HepG2 (cell line): ENCODE measurements around the gene SLC1A3. TPM values are rescaled to one million over a fixed set of nuclear protein-coding genes. Genes with fewer than 3 reads are reported as not detected.

ENCODE experiments used
- ATAC-seq: fragments of 200-7000 bp; cut with Tn5 transposase; 3 replicates; pipeline ENCODE4 v1.9.1; 2020; ENCODE audit warnings: mild to moderate bottlenecking, moderate library complexity
- BruUV-seq: library from RNA; stranded (reverse); fragments of 400-500 nt; replicated peaks from 2 replicates; lab custom pipeline; 2021; lab: Mats Ljungman, UMichigan
- CTCF ChIA-PET: fragments of 300-600 bp; formaldehyde crosslinking; extraction: SDS; loops from one replicate; lab custom pipeline; 2021; ENCODE audit warnings: low total read pairs, inconsistent platforms, low intra/inter-chr PET ratio; lab: Yijun Ruan, JAX
- POLR2A ChIA-PET: fragments of 350-600 bp; sonication (Branson Sonifier 250); formaldehyde crosslinking; loops from one replicate; lab custom pipeline; 2020; ENCODE audit warnings: antibody characterized with exemption, inconsistent platforms; lab: Yijun Ruan, JAX
- DNase-seq: peaks from one replicate; pipeline ENCODE4 v3.0.0-alpha.2; 2015; ENCODE audit warnings: low spot score
- FAIRE-seq: peaks from 3 replicates; lab custom pipeline; 2011; peaks lifted over from hg19 to GRCh38; lab: Jason Lieb, UNC
- H2AFZ ChIP-seq: one replicate; pipeline ENCODE4 v1.6.1; 2011; ENCODE audit warnings: low read length, inconsistent platforms
- H3K27ac ChIP-seq: fragments of 300-600 bp; 3 replicates; pipeline ENCODE4 v1.8.0; 2011; ENCODE audit warnings: mixed run types, mild to moderate bottlenecking, mixed read lengths, low read length, inconsistent platforms; ENCODE audit not compliant: insufficient read depth; ENCODE audit errors: extremely low read length
- H3K27me3 ChIP-seq, 2 experiments: fragments of 200-600 bp in 1 of 2; 2 replicates in 1 of 2; 3 replicates in 1 of 2; pipeline versions ENCODE4 v1.6.0 to v1.8.0; 2011; ENCODE audit warnings: low read length in 2 of 2, mild to moderate bottlenecking in 2 of 2, moderate library complexity in 2 of 2, inconsistent platforms in 1 of 2; ENCODE audit not compliant: insufficient read depth in 2 of 2, control insufficient read depth in 1 of 2
- H3K36me3 ChIP-seq, 2 experiments: fragments of 200-600 bp in 1 of 2; replicated peaks in 1 of 2; 2 replicates in 1 of 2; 3 replicates in 1 of 2; pipeline versions ENCODE4 v1.5.1 to v1.8.0; 2011; ENCODE audit warnings: low read length in 2 of 2, inconsistent platforms in 1 of 2; ENCODE audit not compliant: insufficient read depth in 2 of 2, control insufficient read depth in 1 of 2
- H3K4me1 ChIP-seq: 2 replicates; pipeline ENCODE4 v1.5.1; 2012; ENCODE audit warnings: low read length, inconsistent platforms; ENCODE audit not compliant: insufficient read depth
- H3K4me2 ChIP-seq: 2 replicates; pipeline ENCODE4 v1.6.0; 2011; ENCODE audit warnings: low read depth, low read length, inconsistent platforms
- H3K4me3 ChIP-seq, 3 experiments: fragments of 200-600 bp in 1 of 3; sonication (generic), shearing (Covaris generic) in 1 of 3; replicated peaks in 1 of 3; 2 replicates each; pipeline ENCODE4 v1.5.1; 2011 to 2016; ENCODE audit warnings: low read length in 3 of 3, inconsistent platforms in 2 of 3, low read depth in 2 of 3, mild to moderate bottlenecking in 2 of 3, control low read depth in 1 of 3, mixed read lengths in 1 of 3; ENCODE audit not compliant: insufficient read depth in 1 of 3
- H3K79me2 ChIP-seq: one replicate; pipeline ENCODE4 v1.6.1; 2011; ENCODE audit warnings: low read length, inconsistent platforms; ENCODE audit not compliant: insufficient read depth
- H3K9ac ChIP-seq: 2 replicates; pipeline ENCODE4 v1.6.0; 2011; ENCODE audit warnings: mild to moderate bottlenecking, low read depth, low read length, inconsistent platforms; ENCODE audit not compliant: insufficient read depth
- H3K9me3 ChIP-seq: 2 replicates; pipeline ENCODE4 v1.5.1; 2012; ENCODE audit warnings: mild to moderate bottlenecking, low read length
- H4K20me1 ChIP-seq: 2 replicates; pipeline ENCODE4 v1.6.0; 2011; ENCODE audit warnings: inconsistent platforms, mild to moderate bottlenecking, low read length, moderate library complexity; ENCODE audit not compliant: insufficient read depth
- ARNT ChIP-seq: fragments of 450-650 bp; IDR thresholded peaks from 2 replicates; pipeline ENCODE4 v1.6.1; 2017
- ARNT2 ChIP-seq: sonication (generic); formaldehyde crosslinking; IDR thresholded peaks from 2 replicates; pipeline ENCODE4 v1.8.0; 2022; ENCODE audit warnings: mild to moderate bottlenecking, low read depth, missing genetic modification reagents, moderate library complexity
- ETV5 ChIP-seq: IDR thresholded peaks from 2 replicates; pipeline ENCODE4 v1.6.1; 2018; ENCODE audit warnings: missing biosample characterization, missing genetic modification reagents, inconsistent platforms, borderline replicate concordance
- HMGA1 ChIP-seq: sonication (generic); formaldehyde crosslinking; conservative IDR thresholded peaks from 2 replicates; pipeline ENCODE4 v1.4.0; 2020; ENCODE audit warnings: missing genetic modification reagents
- MBNL3 ChIP-seq: fragments of 250-450 bp; sonication (Bioruptor Pico); conservative IDR thresholded peaks from 2 replicates; pipeline ENCODE4 v1.8.0; 2022; ENCODE audit warnings: mild to moderate bottlenecking, inconsistent platforms
- SMAD3 ChIP-seq: sonication (generic); formaldehyde crosslinking; IDR thresholded peaks from 2 replicates; pipeline ENCODE4 v1.4.0; 2020; ENCODE audit warnings: missing genetic modification reagents
- SOX13 ChIP-seq, 3 experiments: fragments of 450-650 bp in 1 of 3; sonication (generic) in 1 of 3; formaldehyde crosslinking in 1 of 3; IDR thresholded peaks in 2 of 3; conservative IDR thresholded peaks in 1 of 3; 2 replicates each; pipeline versions ENCODE4 v1.5.0 to v1.6.1; 2016 to 2020; ENCODE audit warnings: antibody characterized with exemption in 1 of 3, mild to moderate bottlenecking in 1 of 3, missing compliant biosample characterization in 1 of 3, missing genetic modification reagents in 1 of 3, moderate library complexity in 1 of 3
- ZBTB8A ChIP-seq: sonication (generic); formaldehyde crosslinking; IDR thresholded peaks from 2 replicates; pipeline ENCODE4 v1.4.0; 2020; ENCODE audit warnings: mild to moderate bottlenecking, low read depth, missing genetic modification reagents, borderline replicate concordance
- ZNF564 ChIP-seq: sonication (generic); formaldehyde crosslinking; IDR thresholded peaks from 2 replicates; pipeline ENCODE4 v1.8.1; 2023; ENCODE audit warnings: mild to moderate bottlenecking, missing genetic modification reagents
- ZNF670 ChIP-seq: sonication (generic); formaldehyde crosslinking; IDR thresholded peaks from 2 replicates; pipeline ENCODE4 v1.8.0; 2022; ENCODE audit warnings: mild to moderate bottlenecking, missing genetic modification reagents, borderline replicate concordance
- ZNF724P ChIP-seq: sonication (generic); formaldehyde crosslinking; IDR thresholded peaks from 2 replicates; pipeline ENCODE4 v1.8.0; 2022; ENCODE audit warnings: missing genetic modification reagents, borderline replicate concordance
- ZNF788 ChIP-seq: sonication (generic); formaldehyde crosslinking; IDR thresholded peaks from 2 replicates; pipeline ENCODE4 v1.5.0; 2020; ENCODE audit warnings: mild to moderate bottlenecking, missing genetic modification reagents, borderline replicate concordance
- WGBS: methylation state at CpG from one replicate; pipeline ENCODE4 v1.1.6; 2017; ENCODE audit warnings: low lambda C conversion rate; 5-methylcytosine and 5-hydroxymethylcytosine counted together
- in situ Hi-C: cut with HindIII; loops from 2 replicates; pipeline ENCODE4 v1.10.0; 2017; ENCODE audit warnings: low pct_unique_long_range_greater_than_20kb; ENCODE audit not compliant: extremely low pct_ligation_motif_present
- intact Hi-C: fragments of 100-400 bp; cut with micrococcal nuclease; formaldehyde crosslinking; loops from one replicate; pipeline ENCODE4 v1.10.0; 2022; ENCODE audit not compliant: unreplicated experiment
- polyA plus RNA-seq, 8 experiments: library from polyadenylated mRNA; depleted of rRNA in 3 of 8; stranded (reverse) in 7 of 8; unstranded in 1 of 8; fragments of >200 nt; fragmentation: Illumina TruSeq in 4 of 8; extraction: Trizol in 4 of 8; gene quantifications; 2 replicates each; pipeline versions ENCODE4 v1.2.1 to v1.2.3, GENCODE V29; 2011 to 2016; ENCODE audit warnings: low read depth in 4 of 8, missing spikeins in 1 of 8, mixed read lengths in 1 of 8; ENCODE audit not compliant: insufficient read depth in 1 of 8
- total RNA-seq, 5 experiments: library from RNA; depleted of rRNA; stranded (reverse); fragments of >200 nt; fragmentation: Illumina TruSeq; extraction: Trizol; gene quantifications; 2 replicates each; pipeline ENCODE4 v1.2.3, GENCODE V29; 2016; ENCODE audit warnings: low read depth in 1 of 5
- TF ChIP-seq, protein P1 (sequence below): sonication (generic); formaldehyde crosslinking; IDR thresholded peaks from 2 replicates; pipeline ENCODE4 v1.8.1; 2023; ENCODE audit warnings: mild to moderate bottlenecking, inconsistent platforms, moderate library complexity, missing genetic modification reagents, borderline replicate concordance
- TF ChIP-seq, protein P2 (sequence below): sonication (generic); formaldehyde crosslinking; IDR thresholded peaks from 2 replicates; pipeline ENCODE4 v1.8.0; 2022; ENCODE audit warnings: mild to moderate bottlenecking, missing genetic modification reagents, moderate library complexity
- TF ChIP-seq, protein P3 (sequence below): sonication (generic); formaldehyde crosslinking; IDR thresholded peaks from 2 replicates; pipeline ENCODE4 v1.5.0; 2020; ENCODE audit warnings: mild to moderate bottlenecking, missing genetic modification reagents, borderline replicate concordance
- TF ChIP-seq, protein P4 (sequence below): sonication (generic); formaldehyde crosslinking; IDR thresholded peaks from 2 replicates; pipeline ENCODE4 v1.8.0; 2022; ENCODE audit warnings: low read depth, missing genetic modification reagents

The SLC1A3 gene
- total and polyA plus RNA-seq, 2 of the 13 experiments (the other 11 are each of a cell fraction or from before 2014, with no cell fraction given) = 0.09 TPM; not detected in 1

DNA sequence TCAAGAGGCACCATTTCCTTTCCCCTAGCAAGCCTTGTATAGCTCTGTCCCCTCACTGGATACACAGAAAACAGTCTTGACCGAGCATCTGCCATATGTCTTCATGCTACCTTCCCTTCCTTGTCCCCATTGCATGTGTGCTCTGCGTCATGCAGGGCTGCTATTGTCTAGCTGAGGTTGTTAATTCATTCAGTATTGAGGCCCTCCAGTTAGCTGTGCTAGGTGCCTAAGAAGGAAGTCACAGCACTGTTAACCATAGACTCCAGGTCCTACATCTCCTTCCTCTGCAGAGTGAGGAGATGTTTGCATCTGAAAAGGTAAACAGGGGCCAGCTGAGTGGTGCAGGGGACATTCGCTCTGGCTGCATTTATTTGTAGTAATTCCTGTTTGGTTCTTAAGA, 48.2 kb downstream of the SLC1A3 start:
- TF ChIP-seq SMAD3 (CRISPR knock-in tag) (no peak), SOX13 (IDR thresholded peaks at IDR 0.05) (no peak), SOX13 (CRISPR knock-in tag; conservative IDR thresholded peaks at IDR 0.05 in 1 of 2, IDR thresholded peaks at IDR 0.05 in 1 of 2) (no peak), ZNF724P (CRISPR knock-in tag) (no peak), HMGA1 (CRISPR knock-in tag) (no peak), ARNT (no peak), ARNT2 (no peak), ZNF564 (CRISPR knock-in tag) (no peak), ZNF788 (CRISPR knock-in tag) (no peak), ETV5 (CRISPR knock-in tag) (no peak), MBNL3 (CRISPR knock-in tag) (no peak), ZNF670 (CRISPR knock-in tag) (no peak), ZBTB8A (CRISPR knock-in tag) (no peak)
- TF ChIP-seq, protein P1, sequence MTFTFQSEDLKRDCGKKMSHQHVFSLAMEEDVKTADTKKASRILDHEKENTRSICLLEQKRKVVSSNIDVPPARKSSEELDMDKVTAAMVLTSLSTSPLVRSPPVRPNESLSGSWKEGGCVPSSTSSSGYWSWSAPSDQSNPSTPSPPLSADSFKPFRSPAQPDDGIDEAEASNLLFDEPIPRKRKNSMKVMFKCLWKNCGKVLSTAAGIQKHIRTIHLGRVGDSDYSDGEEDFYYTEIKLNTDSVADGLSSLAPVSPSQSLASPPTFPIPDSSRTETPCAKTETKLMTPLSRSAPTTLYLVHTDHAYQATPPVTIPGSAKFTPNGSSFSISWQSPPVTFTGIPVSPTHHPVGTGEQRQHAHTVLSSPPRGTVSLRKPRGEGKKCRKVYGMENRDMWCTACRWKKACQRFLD (CRISPR knock-in tag) = no peak
- TF ChIP-seq, protein P2, sequence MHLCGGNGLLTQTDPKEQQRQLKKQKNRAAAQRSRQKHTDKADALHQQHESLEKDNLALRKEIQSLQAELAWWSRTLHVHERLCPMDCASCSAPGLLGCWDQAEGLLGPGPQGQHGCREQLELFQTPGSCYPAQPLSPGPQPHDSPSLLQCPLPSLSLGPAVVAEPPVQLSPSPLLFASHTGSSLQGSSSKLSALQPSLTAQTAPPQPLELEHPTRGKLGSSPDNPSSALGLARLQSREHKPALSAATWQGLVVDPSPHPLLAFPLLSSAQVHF = no peak
- TF ChIP-seq, protein P3, sequence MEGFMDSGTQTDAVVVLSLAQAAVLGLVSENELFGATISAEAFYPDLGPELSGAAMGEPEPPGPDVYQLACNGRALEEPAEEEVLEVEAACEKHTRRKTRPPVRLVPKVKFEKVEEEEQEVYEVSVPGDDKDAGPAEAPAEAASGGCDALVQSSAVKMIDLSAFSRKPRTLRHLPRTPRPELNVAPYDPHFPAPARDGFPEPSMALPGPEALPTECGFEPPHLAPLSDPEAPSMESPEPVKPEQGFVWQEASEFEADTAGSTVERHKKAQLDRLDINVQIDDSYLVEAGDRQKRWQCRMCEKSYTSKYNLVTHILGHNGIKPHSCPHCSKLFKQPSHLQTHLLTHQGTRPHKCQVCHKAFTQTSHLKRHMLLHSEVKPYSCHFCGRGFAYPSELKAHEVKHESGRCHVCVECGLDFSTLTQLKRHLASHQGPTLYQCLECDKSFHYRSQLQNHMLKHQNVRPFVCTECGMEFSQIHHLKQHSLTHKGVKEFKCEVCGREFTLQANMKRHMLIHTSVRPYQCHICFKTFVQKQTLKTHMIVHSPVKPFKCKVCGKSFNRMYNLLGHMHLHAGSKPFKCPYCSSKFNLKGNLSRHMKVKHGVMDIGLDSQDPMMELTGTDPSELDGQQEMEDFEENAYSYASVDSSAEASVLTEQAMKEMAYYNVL (CRISPR knock-in tag) = no peak
- TF ChIP-seq, protein P4, sequence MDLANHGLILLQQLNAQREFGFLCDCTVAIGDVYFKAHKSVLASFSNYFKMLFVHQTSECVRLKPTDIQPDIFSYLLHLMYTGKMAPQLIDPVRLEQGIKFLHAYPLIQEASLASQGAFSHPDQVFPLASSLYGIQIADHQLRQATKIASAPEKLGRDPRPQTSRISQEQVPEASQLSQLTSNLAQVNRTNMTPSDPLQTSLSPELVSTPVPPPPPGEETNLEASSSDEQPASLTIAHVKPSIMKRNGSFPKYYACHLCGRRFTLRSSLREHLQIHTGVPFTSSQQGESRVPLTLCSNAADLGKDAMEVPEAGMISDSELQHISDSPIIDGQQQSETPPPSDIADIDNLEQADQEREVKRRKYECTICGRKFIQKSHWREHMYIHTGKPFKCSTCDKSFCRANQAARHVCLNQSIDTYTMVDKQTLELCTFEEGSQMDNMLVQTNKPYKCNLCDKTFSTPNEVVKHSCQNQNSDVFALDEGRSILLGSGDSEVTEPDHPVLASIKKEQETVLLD (CRISPR knock-in tag) = no peak
- no peaks in the 10 kb centered on the region for H3K4me1 ChIP-seq
- H3K9me3 ChIP-seq = no peaks in the 10 kb centered on the region
- no TSS peak for BruUV-seq
- no peaks in the 10 kb centered on the region for H3K36me3 ChIP-seq
- no peak overlapping the region for H3K9ac ChIP-seq
- H4K20me1 ChIP-seq = no peaks in the 10 kb centered on the region
- no peak for FAIRE-seq
- H3K27ac ChIP-seq = no peak overlapping the region
- ChIA-PET POLR2A (no interaction called here), CTCF (no interaction called here)
- ATAC-seq = no peak
- H3K27me3 ChIP-seq = no peaks in the 10 kb centered on the region; a peak in 1 of 5 replicates
- intact Hi-C loops (no loop called here), in situ Hi-C loops (no loop called here)
- H3K4me3 ChIP-seq = no peak overlapping the region
- H3K4me2 ChIP-seq = no peak overlapping the region
- H2AFZ ChIP-seq = no peak overlapping the region
- 10% methylated on average over 3 of the region's 3 CpGs for WGBS
- H3K79me2 ChIP-seq = no peaks in the 10 kb centered on the region
- no peak for DNase-seq
